GM23338 (cell line): Measurements from ENCODE around the gene GTF3C1. TPM values are rescaled to one million over a fixed set of nuclear protein-coding genes. Genes with fewer than 3 reads are reported as not detected.

Experiments
- ATAC-seq: fragments of 200-7000 bp; cut with Tn5 transposase; 3 replicates; pipeline ENCODE4 v1.9.1; 2020
- DNase-seq: peaks from one replicate; pipeline ENCODE4 v3.0.0-alpha.2; 2015; ENCODE audit warnings: low spot score
- H2AFZ ChIP-seq: fragments of 200-600 bp; sonication (generic); 2 replicates; pipeline ENCODE4 v1.8.0; 2016; ENCODE audit warnings: antibody characterized with exemption, mild to moderate bottlenecking, moderate library complexity
- H3F3A ChIP-seq: fragments of 200-600 bp; sonication (generic); replicated peaks from 2 replicates; pipeline ENCODE4 v1.8.0; 2017; ENCODE audit warnings: antibody characterized with exemption, mixed run types, low read depth
- H3K27ac ChIP-seq: fragments of 200-600 bp; sonication (generic); 2 replicates; pipeline ENCODE4 v1.6.1; 2016; ENCODE audit warnings: low read depth
- H3K27me3 ChIP-seq: fragments of 200-600 bp; sonication (generic); 2 replicates; pipeline ENCODE4 v1.8.0; 2016; ENCODE audit warnings: mild to moderate bottlenecking, mixed run types, moderate library complexity; ENCODE audit not compliant: insufficient read depth
- H3K36me3 ChIP-seq: fragments of 200-600 bp; sonication (generic); 2 replicates; pipeline ENCODE4 v1.8.0; 2016; ENCODE audit warnings: mild to moderate bottlenecking; ENCODE audit not compliant: insufficient read depth
- H3K4me1 ChIP-seq: fragments of 200-600 bp; sonication (generic); 2 replicates; pipeline ENCODE4 v1.8.0; 2016; ENCODE audit warnings: mild to moderate bottlenecking, moderate library complexity; ENCODE audit not compliant: insufficient read depth
- H3K4me2 ChIP-seq: fragments of 200-600 bp; sonication (generic); 2 replicates; pipeline ENCODE4 v1.7.1; 2017; ENCODE audit warnings: mixed run types
- H3K4me3 ChIP-seq: fragments of 200-600 bp; sonication (generic); 2 replicates; pipeline ENCODE4 v1.6.1; 2016; ENCODE audit warnings: mixed run types
- H3K79me2 ChIP-seq: fragments of 200-600 bp; sonication (generic); replicated peaks from 2 replicates; pipeline ENCODE4 v1.8.0; 2017; ENCODE audit warnings: mild to moderate bottlenecking; ENCODE audit not compliant: insufficient read depth
- H3K9me2 ChIP-seq: fragments of 200-600 bp; sonication (generic); 2 replicates; pipeline ENCODE4 v1.8.0; 2017; ENCODE audit not compliant: insufficient read depth
- H4K20me1 ChIP-seq: fragments of 200-600 bp; sonication (generic); replicated peaks from 2 replicates; pipeline ENCODE4 v1.8.0; 2017; ENCODE audit warnings: mild to moderate bottlenecking; ENCODE audit not compliant: insufficient read depth
- H3K27ac Mint-ChIP-seq: 2 replicates; pipeline ENCODE4 v1.8.0; 2020; ENCODE audit warnings: inconsistent platforms, mild to moderate bottlenecking, moderate library complexity, mixed read lengths
- H3K27me3 Mint-ChIP-seq: 3 replicates; pipeline ENCODE4 v1.8.0; 2022; ENCODE audit warnings: low read depth, mild to moderate bottlenecking, moderate library complexity, mixed read lengths, inconsistent platforms; ENCODE audit not compliant: insufficient read depth, poor library complexity
- H3K36me3 Mint-ChIP-seq: 3 replicates; pipeline ENCODE4 v1.8.0; 2021; ENCODE audit warnings: low read depth, mild to moderate bottlenecking, inconsistent platforms, moderate library complexity, mixed read lengths
- H3K4me1 Mint-ChIP-seq: 3 replicates; pipeline ENCODE4 v1.8.0; 2020; ENCODE audit warnings: mild to moderate bottlenecking, inconsistent platforms, mixed read lengths
- H3K4me3 Mint-ChIP-seq: 3 replicates; pipeline ENCODE4 v1.8.0; 2021; ENCODE audit warnings: moderate library complexity, mild to moderate bottlenecking, inconsistent platforms, mixed read lengths
- H3K9me3 Mint-ChIP-seq: 3 replicates; pipeline ENCODE4 v1.8.0; 2020; ENCODE audit warnings: moderate library complexity, mild to moderate bottlenecking, inconsistent platforms, mixed read lengths
- CREB1 ChIP-seq: fragments of 250-450 bp; sonication (Bioruptor Pico); IDR thresholded peaks from 2 replicates; pipeline ENCODE4 v1.5.0; 2020; ENCODE audit warnings: low read depth, mild to moderate bottlenecking, moderate library complexity
- CTCF ChIP-seq, 2 experiments: fragments of 200-600 bp in 1 of 2; sonication (generic) in 1 of 2; conservative IDR thresholded peaks; 2 replicates each; pipeline versions ENCODE4 v1.5.1 to v1.6.1; 2016 to 2017; ENCODE audit warnings: antibody characterized with exemption in 2 of 2, low read depth in 2 of 2, mild to moderate bottlenecking in 2 of 2, moderate library complexity in 1 of 2
- ETS1 ChIP-seq: IDR thresholded peaks from 2 replicates; pipeline ENCODE4 v1.6.1; 2016; ENCODE audit warnings: antibody characterized with exemption
- EZH2 ChIP-seq: fragments of 200-600 bp; sonication (generic); IDR thresholded peaks from one replicate; pipeline ENCODE4 v1.8.0; 2017; ENCODE audit warnings: antibody characterized with exemption, mild to moderate bottlenecking, low read depth; ENCODE audit not compliant: unreplicated experiment
- EZH2phosphoT487 ChIP-seq: fragments of 200-600 bp; sonication (generic); IDR thresholded peaks from one replicate; pipeline ENCODE4 v1.8.1; 2018; ENCODE audit warnings: antibody characterized with exemption; ENCODE audit not compliant: unreplicated experiment
- JUNB ChIP-seq: IDR thresholded peaks from one replicate; pipeline ENCODE4 v1.6.1; 2016; ENCODE audit warnings: antibody characterized with exemption; ENCODE audit not compliant: unreplicated experiment
- NANOG ChIP-seq: IDR thresholded peaks from 2 replicates; pipeline ENCODE4 v1.6.1; 2016; ENCODE audit warnings: antibody characterized with exemption, borderline replicate concordance
- POLR2AphosphoS5 ChIP-seq: IDR thresholded peaks from 2 replicates; pipeline ENCODE4 v1.6.1; 2016; ENCODE audit warnings: antibody characterized with exemption, low read depth
- REST ChIP-seq: IDR thresholded peaks from one replicate; pipeline ENCODE4 v1.6.1; 2018; ENCODE audit warnings: antibody characterized with exemption; ENCODE audit not compliant: unreplicated experiment
- STAT1 ChIP-seq: IDR thresholded peaks from one replicate; pipeline ENCODE4 v1.6.1; 2016; ENCODE audit warnings: antibody characterized with exemption; ENCODE audit not compliant: unreplicated experiment
- ZNF114 ChIP-seq: fragments of 250-450 bp; sonication (Bioruptor Pico); IDR thresholded peaks from 2 replicates; pipeline ENCODE4 v1.5.0; 2020; ENCODE audit warnings: mild to moderate bottlenecking, moderate library complexity
- ZNF331 ChIP-seq: fragments of 250-450 bp; sonication (Bioruptor Pico); IDR thresholded peaks from 2 replicates; pipeline ENCODE4 v1.5.0; 2020; ENCODE audit warnings: low read depth, mild to moderate bottlenecking, moderate library complexity
- polyA plus RNA-seq: library from polyadenylated mRNA; unstranded; fragments of >200 nt; fragmentation: Nextera tagmentation; extraction: Ambion mirVana; gene quantifications from 2 replicates; pipeline ENCODE4 v1.2.1, GENCODE V29; 2016
- total RNA-seq: library from RNA; depleted of rRNA; stranded (reverse); fragments of >200 nt; shearing (Covaris generic); gene quantifications from 2 replicates; pipeline ENCODE4 v1.2.3, GENCODE V29; 2014
- TF ChIP-seq, protein P1 (sequence below): fragments of 250-450 bp; sonication (Bioruptor Pico); IDR thresholded peaks from 2 replicates; pipeline ENCODE4 v1.5.0; 2020; ENCODE audit warnings: mild to moderate bottlenecking, moderate library complexity

GTF3C1 gene
- total and polyA plus RNA-seq, 2 experiments from 2014 or later = 78.5 to 138 TPM

- no peak for DNase-seq
- Histone ChIP-seq H3K79me2 (no peaks in the 10 kb centered on the region), H3K36me3 (no peaks in the 10 kb centered on the region), H2AFZ (no peak overlapping the region), H3K4me1 (no peaks in the 10 kb centered on the region), H3K27me3 (no peaks in the 10 kb centered on the region), H3K9me2 (no peaks in the 10 kb centered on the region), H4K20me1 (no peaks in the 10 kb centered on the region), H3K4me3 (no peak overlapping the region), H3K27ac (no peak overlapping the region), H3K4me2 (no peak overlapping the region), H3F3A (no peaks in the 10 kb centered on the region)
- peaks cover 4% of the 10 kb centered on the region for H3K4me1 Mint-ChIP-seq
- no peak for ATAC-seq
- no peak overlapping the region for H3K27ac Mint-ChIP-seq
- H3K27me3 Mint-ChIP-seq = peaks cover 3% of the 10 kb centered on the region
- H3K9me3 Mint-ChIP-seq = peaks cover 30% of the 10 kb centered on the region
- H3K36me3 Mint-ChIP-seq = peaks cover 12% of the 10 kb centered on the region
- no peak for TF ChIP-seq CREB1 (CRISPR knock-in tag)
- TF ChIP-seq STAT1 = no peak
- no peak for TF ChIP-seq REST
- no peak for TF ChIP-seq EZH2
- TF ChIP-seq ZNF114 (CRISPR knock-in tag) = no peak
- TF ChIP-seq, protein P1, sequence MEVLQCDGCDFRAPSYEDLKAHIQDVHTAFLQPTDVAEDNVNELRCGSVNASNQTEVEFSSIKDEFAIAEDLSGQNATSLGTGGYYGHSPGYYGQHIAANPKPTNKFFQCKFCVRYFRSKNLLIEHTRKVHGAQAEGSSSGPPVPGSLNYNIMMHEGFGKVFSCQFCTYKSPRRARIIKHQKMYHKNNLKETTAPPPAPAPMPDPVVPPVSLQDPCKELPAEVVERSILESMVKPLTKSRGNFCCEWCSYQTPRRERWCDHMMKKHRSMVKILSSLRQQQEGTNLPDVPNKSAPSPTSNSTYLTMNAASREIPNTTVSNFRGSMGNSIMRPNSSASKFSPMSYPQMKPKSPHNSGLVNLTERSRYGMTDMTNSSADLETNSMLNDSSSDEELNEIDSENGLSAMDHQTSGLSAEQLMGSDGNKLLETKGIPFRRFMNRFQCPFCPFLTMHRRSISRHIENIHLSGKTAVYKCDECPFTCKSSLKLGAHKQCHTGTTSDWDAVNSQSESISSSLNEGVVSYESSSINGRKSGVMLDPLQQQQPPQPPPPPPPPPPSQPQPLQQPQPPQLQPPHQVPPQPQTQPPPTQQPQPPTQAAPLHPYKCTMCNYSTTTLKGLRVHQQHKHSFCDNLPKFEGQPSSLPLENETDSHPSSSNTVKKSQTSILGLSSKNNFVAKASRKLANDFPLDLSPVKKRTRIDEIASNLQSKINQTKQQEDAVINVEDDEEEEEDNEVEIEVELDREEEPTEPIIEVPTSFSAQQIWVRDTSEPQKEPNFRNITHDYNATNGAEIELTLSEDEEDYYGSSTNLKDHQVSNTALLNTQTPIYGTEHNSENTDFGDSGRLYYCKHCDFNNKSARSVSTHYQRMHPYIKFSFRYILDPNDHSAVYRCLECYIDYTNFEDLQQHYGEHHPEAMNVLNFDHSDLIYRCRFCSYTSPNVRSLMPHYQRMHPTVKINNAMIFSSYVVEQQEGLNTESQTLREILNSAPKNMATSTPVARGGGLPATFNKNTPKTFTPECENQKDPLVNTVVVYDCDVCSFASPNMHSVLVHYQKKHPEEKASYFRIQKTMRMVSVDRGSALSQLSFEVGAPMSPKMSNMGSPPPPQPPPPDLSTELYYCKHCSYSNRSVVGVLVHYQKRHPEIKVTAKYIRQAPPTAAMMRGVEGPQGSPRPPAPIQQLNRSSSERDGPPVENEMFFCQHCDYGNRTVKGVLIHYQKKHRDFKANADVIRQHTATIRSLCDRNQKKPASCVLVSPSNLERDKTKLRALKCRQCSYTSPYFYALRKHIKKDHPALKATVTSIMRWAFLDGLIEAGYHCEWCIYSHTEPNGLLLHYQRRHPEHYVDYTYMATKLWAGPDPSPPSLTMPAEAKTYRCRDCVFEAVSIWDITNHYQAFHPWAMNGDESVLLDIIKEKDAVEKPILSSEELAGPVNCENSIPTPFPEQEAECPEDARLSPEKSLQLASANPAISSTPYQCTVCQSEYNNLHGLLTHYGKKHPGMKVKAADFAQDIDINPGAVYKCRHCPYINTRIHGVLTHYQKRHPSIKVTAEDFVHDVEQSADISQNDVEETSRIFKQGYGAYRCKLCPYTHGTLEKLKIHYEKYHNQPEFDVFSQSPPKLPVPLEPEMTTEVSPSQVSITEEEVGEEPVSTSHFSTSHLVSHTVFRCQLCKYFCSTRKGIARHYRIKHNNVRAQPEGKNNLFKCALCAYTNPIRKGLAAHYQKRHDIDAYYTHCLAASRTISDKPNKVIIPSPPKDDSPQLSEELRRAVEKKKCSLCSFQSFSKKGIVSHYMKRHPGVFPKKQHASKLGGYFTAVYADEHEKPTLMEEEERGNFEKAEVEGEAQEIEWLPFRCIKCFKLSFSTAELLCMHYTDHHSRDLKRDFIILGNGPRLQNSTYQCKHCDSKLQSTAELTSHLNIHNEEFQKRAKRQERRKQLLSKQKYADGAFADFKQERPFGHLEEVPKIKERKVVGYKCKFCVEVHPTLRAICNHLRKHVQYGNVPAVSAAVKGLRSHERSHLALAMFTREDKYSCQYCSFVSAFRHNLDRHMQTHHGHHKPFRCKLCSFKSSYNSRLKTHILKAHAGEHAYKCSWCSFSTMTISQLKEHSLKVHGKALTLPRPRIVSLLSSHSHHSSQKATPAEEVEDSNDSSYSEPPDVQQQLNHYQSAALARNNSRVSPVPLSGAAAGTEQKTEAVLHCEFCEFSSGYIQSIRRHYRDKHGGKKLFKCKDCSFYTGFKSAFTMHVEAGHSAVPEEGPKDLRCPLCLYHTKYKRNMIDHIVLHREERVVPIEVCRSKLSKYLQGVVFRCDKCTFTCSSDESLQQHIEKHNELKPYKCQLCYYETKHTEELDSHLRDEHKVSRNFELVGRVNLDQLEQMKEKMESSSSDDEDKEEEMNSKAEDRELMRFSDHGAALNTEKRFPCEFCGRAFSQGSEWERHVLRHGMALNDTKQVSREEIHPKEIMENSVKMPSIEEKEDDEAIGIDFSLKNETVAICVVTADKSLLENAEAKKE (CRISPR knock-in tag) = no peak
- TF ChIP-seq ETS1 = no peak
- TF ChIP-seq CTCF (conservative IDR thresholded peaks at IDR 0.05; ENCODE audit: low read depth in 2 of 2) = no peak
- no peak for TF ChIP-seq NANOG
- TF ChIP-seq POLR2AphosphoS5 = no peak
- no peak for TF ChIP-seq ZNF331 (CRISPR knock-in tag)
- TF ChIP-seq JUNB = no peak
- no peak for TF ChIP-seq EZH2phosphoT487
- H3K4me3 Mint-ChIP-seq = no peak overlapping the region
These were observed 108.4 kb downstream of the GTF3C1 start for GRCh38 chr16:27441276-27441675.
